NB4 (cell line): ENCODE measurements around the gene TPO.
"Not testable (repeated sequence)": the region's sequence is repeated elsewhere in the genome, so short reads cannot be mapped to it uniquely, and the experiment has no call there.

ENCODE experiments used
- DNase-seq: peaks from one replicate; pipeline ENCODE4 v3.0.0; 2010; ENCODE audit warnings: low read depth
- H3K4me3 ChIP-seq: one replicate; pipeline ENCODE4 v1.5.1; 2011; ENCODE audit warnings: mild to moderate bottlenecking, low read depth, low read length, moderate library complexity
- MYC ChIP-seq: IDR thresholded peaks from 2 replicates; pipeline ENCODE4 v1.6.1; 2011; ENCODE audit warnings: low read depth, low read length
- POLR2A ChIP-seq: IDR thresholded peaks from 2 replicates; pipeline ENCODE4 v1.6.1; 2011; ENCODE audit warnings: mild to moderate bottlenecking; ENCODE audit not compliant: insufficient read length; ENCODE audit errors: extremely low read depth
- TF ChIP-seq, protein P1 (sequence below): IDR thresholded peaks from 2 replicates; pipeline ENCODE4 v1.6.1; 2011; ENCODE audit warnings: low read depth, low read length
- TF ChIP-seq, protein P2 (sequence below): IDR thresholded peaks from one replicate; pipeline ENCODE4 v1.5.1; 2012; ENCODE audit warnings: low read depth, low read length

The TPO gene

DNA sequence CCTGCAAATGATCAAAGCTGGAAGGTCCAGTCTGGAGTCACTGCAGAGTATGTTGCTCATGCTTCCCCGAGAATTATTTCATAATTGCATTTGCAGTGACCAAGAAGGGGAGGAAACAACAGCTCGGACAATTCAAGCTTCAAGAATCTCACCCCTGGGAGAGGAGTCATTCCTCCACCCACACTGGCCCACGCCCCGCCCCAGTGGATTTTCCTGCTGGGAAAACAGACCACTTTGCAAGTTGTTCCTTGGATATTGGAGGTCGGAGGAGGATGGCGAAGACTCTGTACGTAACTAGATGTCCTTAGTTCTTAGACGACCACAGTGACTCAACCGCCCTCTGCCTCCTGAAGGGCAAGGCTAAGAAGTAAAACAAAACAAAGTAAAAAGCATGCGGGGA lies 159.4 kb downstream of the TPO start:
- DNase-seq: no peak
- H3K4me3 ChIP-seq: no peak overlapping the region
- TF ChIP-seq, protein P1, sequence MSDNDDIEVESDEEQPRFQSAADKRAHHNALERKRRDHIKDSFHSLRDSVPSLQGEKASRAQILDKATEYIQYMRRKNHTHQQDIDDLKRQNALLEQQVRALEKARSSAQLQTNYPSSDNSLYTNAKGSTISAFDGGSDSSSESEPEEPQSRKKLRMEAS: no peak
- TF ChIP-seq MYC: no peak
- TF ChIP-seq, protein P2, sequence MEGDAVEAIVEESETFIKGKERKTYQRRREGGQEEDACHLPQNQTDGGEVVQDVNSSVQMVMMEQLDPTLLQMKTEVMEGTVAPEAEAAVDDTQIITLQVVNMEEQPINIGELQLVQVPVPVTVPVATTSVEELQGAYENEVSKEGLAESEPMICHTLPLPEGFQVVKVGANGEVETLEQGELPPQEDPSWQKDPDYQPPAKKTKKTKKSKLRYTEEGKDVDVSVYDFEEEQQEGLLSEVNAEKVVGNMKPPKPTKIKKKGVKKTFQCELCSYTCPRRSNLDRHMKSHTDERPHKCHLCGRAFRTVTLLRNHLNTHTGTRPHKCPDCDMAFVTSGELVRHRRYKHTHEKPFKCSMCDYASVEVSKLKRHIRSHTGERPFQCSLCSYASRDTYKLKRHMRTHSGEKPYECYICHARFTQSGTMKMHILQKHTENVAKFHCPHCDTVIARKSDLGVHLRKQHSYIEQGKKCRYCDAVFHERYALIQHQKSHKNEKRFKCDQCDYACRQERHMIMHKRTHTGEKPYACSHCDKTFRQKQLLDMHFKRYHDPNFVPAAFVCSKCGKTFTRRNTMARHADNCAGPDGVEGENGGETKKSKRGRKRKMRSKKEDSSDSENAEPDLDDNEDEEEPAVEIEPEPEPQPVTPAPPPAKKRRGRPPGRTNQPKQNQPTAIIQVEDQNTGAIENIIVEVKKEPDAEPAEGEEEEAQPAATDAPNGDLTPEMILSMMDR: no peak
- no peak for TF ChIP-seq POLR2A

DNA sequence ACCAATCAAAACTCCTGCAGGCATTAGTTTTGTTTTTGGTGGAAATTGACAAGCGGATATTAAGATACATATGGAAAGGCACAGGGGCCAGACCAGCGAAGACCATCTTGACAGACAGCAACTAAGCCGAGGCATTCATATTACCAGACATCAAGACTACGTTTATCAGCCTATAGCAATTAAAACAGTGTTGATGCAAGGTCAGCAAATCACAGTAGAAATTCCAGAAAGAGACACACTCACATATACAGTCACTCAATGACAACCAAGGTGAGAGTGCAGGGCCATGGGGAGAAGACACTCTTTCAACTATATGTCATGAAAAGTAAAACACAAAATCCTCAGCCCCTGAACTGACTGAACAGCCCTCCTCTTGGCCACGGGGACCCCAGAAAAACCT lies 164.6 kb downstream of the TPO start:
- DNase-seq: no peak
- TF ChIP-seq MYC (no peak), POLR2A (no peak)
- TF ChIP-seq, protein P1: no peak
- TF ChIP-seq, protein P2: no peak
- H3K4me3 ChIP-seq: no peak overlapping the region

DNA sequence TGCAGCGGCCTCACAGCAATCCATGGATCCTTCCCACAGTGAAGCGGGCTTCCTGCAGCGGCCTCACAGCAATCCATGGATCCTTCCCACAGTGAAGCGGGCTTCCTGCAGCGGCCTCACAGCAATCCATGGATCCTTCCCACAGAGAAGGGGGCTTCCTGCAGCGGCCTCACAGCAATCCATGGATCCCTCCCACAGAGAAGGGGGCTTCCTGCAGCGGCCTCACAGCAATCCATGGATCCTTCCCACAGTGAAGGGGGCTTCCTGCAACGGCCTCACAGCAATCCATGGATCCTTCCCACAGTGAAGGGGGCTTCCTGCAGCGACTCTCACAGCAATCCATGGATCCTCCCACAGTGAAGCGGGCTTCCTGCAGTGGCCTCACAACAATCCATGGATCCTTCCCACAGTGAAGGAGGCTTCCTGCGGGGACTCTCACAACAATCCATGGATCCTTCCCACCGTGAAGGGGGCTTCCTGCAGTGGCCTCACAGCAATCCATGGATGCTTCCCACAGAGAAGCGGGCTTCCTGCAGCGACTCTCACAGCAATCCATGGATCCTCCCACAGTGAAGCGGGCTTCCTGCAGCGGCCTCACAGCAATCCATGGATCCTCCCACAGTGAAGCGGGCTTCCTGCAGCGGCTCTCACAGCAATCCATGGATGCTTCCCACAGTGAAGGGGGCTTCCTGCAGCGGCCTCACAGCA lies 168.1 kb downstream of the TPO start:
- DNase-seq, H3K4me3 ChIP-seq: not testable (repeated sequence)

DNA sequence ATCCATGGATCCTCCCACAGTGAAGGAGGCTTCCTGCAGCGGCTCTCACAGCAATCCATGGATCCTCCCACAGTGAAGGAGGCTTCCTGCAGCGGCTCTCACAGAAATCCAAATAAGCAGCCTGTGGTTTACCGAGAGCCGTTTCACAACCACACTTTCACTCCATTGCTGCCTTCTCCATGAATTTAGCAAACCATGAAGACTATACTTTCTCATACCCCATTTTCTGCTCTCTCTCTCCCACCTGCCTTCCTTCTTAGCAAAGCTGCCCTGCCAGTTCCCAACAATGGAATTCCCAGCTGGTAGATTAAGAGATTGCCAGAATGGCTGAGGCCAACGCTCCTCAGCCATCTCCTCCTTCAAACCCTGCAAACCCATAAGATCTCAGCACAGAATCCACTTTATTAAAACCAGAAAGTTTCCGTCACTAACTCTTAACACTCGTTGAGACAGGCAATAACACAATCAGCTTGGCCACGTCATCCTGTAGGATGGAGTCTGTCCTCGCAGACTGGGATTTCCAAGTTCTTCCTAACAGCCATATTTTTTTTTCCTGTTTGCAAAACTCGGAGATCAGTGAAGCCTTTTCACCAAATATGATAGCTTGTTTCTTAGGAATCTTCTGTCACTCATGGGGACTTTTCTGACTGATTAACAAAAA lies 168.8 kb downstream of the TPO start:
- H3K4me3 ChIP-seq: no peak overlapping the region
- TF ChIP-seq, protein P1: no peak
- TF ChIP-seq, protein P2: no peak
- no peak for TF ChIP-seq MYC
- no peak for TF ChIP-seq POLR2A
- no peak for DNase-seq

DNA sequence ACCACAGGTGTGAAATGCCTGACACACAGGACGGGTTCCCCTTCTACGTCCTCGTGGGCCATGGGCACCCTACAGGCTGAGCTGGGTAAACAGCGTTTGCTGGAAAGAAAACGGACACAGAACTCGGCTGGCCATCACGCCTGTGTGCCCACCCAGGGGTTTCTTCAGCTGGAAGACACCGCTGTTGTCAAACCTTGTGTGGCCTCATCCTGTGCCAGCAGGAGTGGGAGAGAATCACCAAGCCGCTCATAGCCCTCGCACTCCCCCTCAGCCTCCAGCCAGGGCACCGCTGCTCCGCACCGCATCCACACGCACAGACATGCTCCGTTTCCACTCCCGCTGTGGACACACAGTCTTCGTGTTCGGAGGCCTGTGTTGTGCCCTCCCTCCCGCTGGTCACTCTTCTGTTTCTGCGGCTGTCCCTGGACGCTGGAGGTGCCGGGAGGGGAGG lies 169.7 kb downstream of the TPO start:
- TF ChIP-seq, protein P1: no peak
- TF ChIP-seq POLR2A (no peak), MYC (no peak)
- TF ChIP-seq, protein P2: no peak
- DNase-seq: no peak
- no peak overlapping the region for H3K4me3 ChIP-seq

DNA sequence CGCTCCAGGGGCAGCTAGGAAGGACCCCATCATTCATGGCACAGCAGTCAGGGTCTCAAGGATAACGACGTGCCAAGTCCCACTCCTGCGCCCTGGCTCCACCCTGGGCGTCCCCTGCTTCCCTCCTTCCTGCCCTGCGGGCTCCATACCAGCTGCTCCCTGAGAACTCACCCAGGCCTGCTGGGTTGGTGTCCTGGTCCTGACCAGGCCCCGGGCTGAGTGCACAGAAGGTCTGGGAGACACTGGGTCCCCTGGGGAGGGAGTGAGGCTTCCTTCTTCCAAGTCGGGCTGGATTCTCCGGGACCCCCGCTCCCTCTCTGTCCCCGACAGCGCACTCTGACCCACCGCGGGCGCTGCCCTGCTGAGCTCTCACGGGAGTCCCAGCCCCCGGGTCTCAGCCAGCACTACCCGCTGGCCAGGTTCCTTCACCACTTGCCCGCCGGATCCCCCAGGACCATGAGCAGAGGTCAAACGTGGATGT lies 170.8 kb downstream of the TPO start:
- no peak for DNase-seq
- no peak overlapping the region for H3K4me3 ChIP-seq
- TF ChIP-seq, protein P1: no peak
- TF ChIP-seq, protein P2: no peak
- TF ChIP-seq POLR2A: no peak
- TF ChIP-seq MYC: no peak
